NB4 (cell line): ENCODE results near the gene NME7.

ENCODE experiments used
- CTCF ChIP-seq: IDR thresholded peaks from one replicate; pipeline ENCODE4 v1.5.1; 2012; ENCODE audit warnings: low read depth, low read length
- MAX ChIP-seq: IDR thresholded peaks from 2 replicates; pipeline ENCODE4 v1.6.1; 2011; ENCODE audit warnings: low read depth, low read length
- POLR2A ChIP-seq: IDR thresholded peaks from 2 replicates; pipeline ENCODE4 v1.6.1; 2011; ENCODE audit warnings: mild to moderate bottlenecking; ENCODE audit not compliant: insufficient read length; ENCODE audit errors: extremely low read depth

GRCh38 chr1:169110236-169110635, 257.4 kb downstream of the NME7 start:
- TF ChIP-seq POLR2A (no peak), CTCF (no peak), MAX (no peak)
